NCI-H1417 (cell line): ENCODE data around the gene CAPN7.

Experiments used
- DNase-seq, 3 experiments: peaks; one replicate each; lab custom pipeline; 2025; lab: John Stamatoyannopoulos, UW

CAPN7 gene

GRCh38 chr3:15246186-15246585 is 40.1 kb downstream of the CAPN7 start:
- DNase-seq = no peak

GRCh38 chr3:15253023-15253697 is 47.1 kb downstream of the CAPN7 start:
- DNase-seq = no peak

GRCh38 chr3:15255215-15255614 is 49.2 kb downstream of the CAPN7 start:
- DNase-seq = no peak

- DNase-seq = no peak
Observed at GRCh38 chr3:15256861-15257341, 50.9 kb downstream of the CAPN7 start.

GRCh38 chr3:15258720-15259119 is 52.7 kb downstream of the CAPN7 start:
- no peak for DNase-seq

GRCh38 chr3:15260531-15260930 is 54.5 kb downstream of the CAPN7 start:
- DNase-seq = no peak

GRCh38 chr3:15261274-15261673 is 55.2 kb downstream of the CAPN7 start:
- no peak for DNase-seq

GRCh38 chr3:15262021-15262420 is 56.0 kb downstream of the CAPN7 start:
- no peak for DNase-seq

GRCh38 chr3:15263120-15263519 is 57.1 kb downstream of the CAPN7 start:
- no peak for DNase-seq

- no peak for DNase-seq
Observed at GRCh38 chr3:15263926-15264325, 57.9 kb downstream of the CAPN7 start.

- DNase-seq = no peak
Observed at GRCh38 chr3:15264486-15264885, 58.4 kb downstream of the CAPN7 start.

GRCh38 chr3:15265655-15266509 is 59.8 kb downstream of the CAPN7 start:
- no peak for DNase-seq

- DNase-seq = no peak
Observed at GRCh38 chr3:15266510-15267376, 60.7 kb downstream of the CAPN7 start.

GRCh38 chr3:15267502-15267901 is 61.5 kb downstream of the CAPN7 start:
- no peak for DNase-seq

GRCh38 chr3:15268033-15268631 is 62.1 kb downstream of the CAPN7 start:
- DNase-seq = peak; percentile 51 to 79 (median 74)

- peak in 2 of 3 experiments; percentile 36 to 66 for DNase-seq
Observed at GRCh38 chr3:15269091-15269989, 63.3 kb downstream of the CAPN7 start.

GRCh38 chr3:15271030-15271429 is 65.0 kb downstream of the CAPN7 start:
- DNase-seq = no peak

GRCh38 chr3:15271785-15272381 is 65.8 kb downstream of the CAPN7 start:
- DNase-seq = no peak

GRCh38 chr3:15272426-15273196 is 66.6 kb downstream of the CAPN7 start:
- DNase-seq = no peak

- DNase-seq = no peak
Observed at GRCh38 chr3:15273227-15273626, 67.2 kb downstream of the CAPN7 start.
